H9 (cell line): ENCODE measurements around the gene GALNT17. TPM values are rescaled to one million over a fixed set of nuclear protein-coding genes. Genes with fewer than 3 reads are reported as not detected.

Experiments
- DNase-seq: peaks from one replicate; pipeline ENCODE4 v3.0.0-alpha.2; 2017
- H2AFZ ChIP-seq: one replicate; pipeline ENCODE4 v1.6.1; 2013; ENCODE audit warnings: mild to moderate bottlenecking, low read length, control low read depth, moderate library complexity
- H2AK5ac ChIP-seq: 2 replicates; pipeline ENCODE4 v1.6.1; 2013; ENCODE audit warnings: low read length, control low read depth, mixed read lengths; ENCODE audit not compliant: insufficient read length
- H2BK120ac ChIP-seq: one replicate; pipeline ENCODE4 v1.6.1; 2013; ENCODE audit warnings: low read depth, mild to moderate bottlenecking, low read length, control low read depth, inconsistent platforms; ENCODE audit not compliant: poor library complexity, severe bottlenecking
- H2BK12ac ChIP-seq: 2 replicates; pipeline ENCODE4 v1.6.1; 2013; ENCODE audit warnings: low read length, control low read depth, mixed read lengths, low read depth; ENCODE audit not compliant: insufficient read length
- H2BK15ac ChIP-seq: 2 replicates; pipeline ENCODE4 v1.6.1; 2013; ENCODE audit warnings: low read depth, low read length, control low read depth
- H2BK20ac ChIP-seq: one replicate; pipeline ENCODE4 v1.6.1; 2013; ENCODE audit warnings: low read depth, mild to moderate bottlenecking, low read length, control low read depth, inconsistent platforms; ENCODE audit not compliant: poor library complexity, severe bottlenecking
- H2BK5ac ChIP-seq: 2 replicates; pipeline ENCODE4 v1.6.1; 2013; ENCODE audit warnings: low read length, control low read depth, mixed read lengths; ENCODE audit not compliant: insufficient read length
- H3K14ac ChIP-seq: 2 replicates; pipeline ENCODE4 v1.6.1; 2013; ENCODE audit warnings: low read length, control low read depth; ENCODE audit not compliant: insufficient read depth
- H3K18ac ChIP-seq: 2 replicates; pipeline ENCODE4 v1.6.1; 2013; ENCODE audit warnings: low read depth, mild to moderate bottlenecking, mixed read lengths, low read length, control low read depth; ENCODE audit not compliant: insufficient read length
- H3K23ac ChIP-seq: 2 replicates; pipeline ENCODE4 v1.6.1; 2013; ENCODE audit warnings: low read length, control low read depth, mixed read lengths, low read depth; ENCODE audit not compliant: insufficient read length
- H3K23me2 ChIP-seq: 2 replicates; pipeline ENCODE4 v1.6.1; 2013; ENCODE audit warnings: low read depth, mild to moderate bottlenecking, mixed read lengths, low read length, control low read depth; ENCODE audit not compliant: insufficient read length, poor library complexity, severe bottlenecking
- H3K27ac ChIP-seq: 2 replicates; pipeline ENCODE4 v1.5.1; 2013; ENCODE audit warnings: low read length, control low read depth, mixed read lengths, low read depth; ENCODE audit not compliant: insufficient read length
- H3K27me3 ChIP-seq: 2 replicates; pipeline ENCODE4 v1.6.1; 2013; ENCODE audit warnings: low read length, control low read depth, inconsistent platforms; ENCODE audit not compliant: insufficient read depth
- H3K4ac ChIP-seq: 2 replicates; pipeline ENCODE4 v1.6.1; 2013; ENCODE audit warnings: low read depth, mild to moderate bottlenecking, control low read depth, inconsistent platforms, low read length, moderate library complexity
- H3K4me1 ChIP-seq: 2 replicates; pipeline ENCODE4 v1.6.1; 2013; ENCODE audit warnings: low read length, control low read depth, inconsistent platforms; ENCODE audit not compliant: insufficient read depth
- H3K4me2 ChIP-seq: 2 replicates; pipeline ENCODE4 v1.6.1; 2013; ENCODE audit warnings: low read length, control low read depth, mixed read lengths; ENCODE audit not compliant: insufficient read length, insufficient read depth
- H3K56ac ChIP-seq: 2 replicates; pipeline ENCODE4 v1.6.1; 2013; ENCODE audit warnings: low read depth, mild to moderate bottlenecking, mixed read lengths, low read length, control low read depth; ENCODE audit not compliant: insufficient read length
- H3K79me1 ChIP-seq: 2 replicates; pipeline ENCODE4 v1.6.1; 2013; ENCODE audit warnings: low read depth, mild to moderate bottlenecking, moderate library complexity, low read length, control low read depth, inconsistent platforms; ENCODE audit not compliant: insufficient read depth, poor library complexity, severe bottlenecking
- H3K79me2 ChIP-seq: 2 replicates; pipeline ENCODE4 v1.6.1; 2013; ENCODE audit warnings: low read length, control low read depth, inconsistent platforms; ENCODE audit not compliant: insufficient read depth
- H3K9ac ChIP-seq: 2 replicates; pipeline ENCODE4 v1.6.1; 2013; ENCODE audit warnings: low read length, control low read depth, mixed read lengths; ENCODE audit not compliant: insufficient read length; ENCODE audit errors: extremely low read depth
- H3K9me3 ChIP-seq: one replicate; pipeline ENCODE4 v1.6.1; 2013; ENCODE audit warnings: low read depth, low read length, inconsistent platforms; ENCODE audit not compliant: control insufficient read depth
- H3T11ph ChIP-seq: one replicate; pipeline ENCODE4 v1.6.1; 2013; ENCODE audit warnings: mild to moderate bottlenecking, low read length, control low read depth, inconsistent platforms
- H4K20me1 ChIP-seq: one replicate; pipeline ENCODE4 v1.6.1; 2013; ENCODE audit not compliant: control insufficient read depth, insufficient read length, insufficient read depth
- H4K5ac ChIP-seq: 2 replicates; pipeline ENCODE4 v1.6.1; 2013; ENCODE audit warnings: low read depth, mild to moderate bottlenecking, mixed read lengths, low read length, control low read depth; ENCODE audit not compliant: insufficient read length
- H4K8ac ChIP-seq: replicated peaks from 2 replicates; pipeline ENCODE4 v1.6.1; 2013; ENCODE audit warnings: low read length, control low read depth, mixed read lengths, low read depth; ENCODE audit not compliant: insufficient read length
- H4K91ac ChIP-seq: 2 replicates; pipeline ENCODE4 v1.6.1; 2013; ENCODE audit warnings: low read depth, mild to moderate bottlenecking, moderate library complexity, mixed read lengths, low read length, control low read depth; ENCODE audit not compliant: insufficient read length
- H3K27ac Mint-ChIP-seq, 3 experiments: 2 replicates in 2 of 3; 3 replicates in 1 of 3; pipeline ENCODE4 v1.8.0; 2020 to 2021; ENCODE audit warnings: mixed read lengths in 3 of 3, mild to moderate bottlenecking in 1 of 3, moderate library complexity in 1 of 3
- H3K27me3 Mint-ChIP-seq: 2 replicates; pipeline ENCODE4 v1.8.0; 2021; ENCODE audit warnings: low read depth, mild to moderate bottlenecking, moderate library complexity, mixed read lengths
- H3K36me3 Mint-ChIP-seq, 3 experiments: 2 replicates in 2 of 3; 3 replicates in 1 of 3; pipeline ENCODE4 v1.8.0; 2020 to 2021; ENCODE audit warnings: low read depth in 3 of 3, mixed read lengths in 3 of 3; ENCODE audit not compliant: insufficient read depth in 1 of 3
- H3K4me1 Mint-ChIP-seq, 2 experiments: 2 replicates each; pipeline ENCODE4 v1.8.0; 2020; ENCODE audit warnings: mixed read lengths in 2 of 2
- H3K4me3 Mint-ChIP-seq, 2 experiments: 2 replicates in 1 of 2; 3 replicates in 1 of 2; pipeline ENCODE4 v1.8.0; 2020 to 2021; ENCODE audit warnings: mild to moderate bottlenecking in 2 of 2, mixed read lengths in 2 of 2, moderate library complexity in 1 of 2
- H3K9me3 Mint-ChIP-seq, 2 experiments: 2 replicates in 1 of 2; 3 replicates in 1 of 2; pipeline ENCODE4 v1.8.0; 2020; ENCODE audit warnings: mild to moderate bottlenecking in 2 of 2, mixed read lengths in 2 of 2, moderate library complexity in 1 of 2
- WGBS: extraction: QIAGEN DNeasy Blood & Tissue Kit; methylation state at CpG from one replicate; pipeline ENCODE4 v1.1.7; 2013; ENCODE audit warnings: missing lambda C conversion rate, low lambda C conversion rate, mixed read lengths; ENCODE audit not compliant: insufficient read length; ENCODE audit errors: extremely low coverage; 5-methylcytosine and 5-hydroxymethylcytosine counted together
- total RNA-seq: library from RNA; stranded (reverse); gene quantifications from 2 replicates; pipeline ENCODE4 v1.2.1, GENCODE V29; 2021
- TF ChIP-seq, protein P1 (sequence below): fragments of 200-600 bp; sonication (generic); conservative IDR thresholded peaks from 3 replicates; pipeline ENCODE4 v1.8.0; 2021; ENCODE audit warnings: antibody characterized with exemption, mild to moderate bottlenecking

GALNT17 gene
- total RNA-seq, 1 experiment from 2014 or later = 43.2 TPM

DNA sequence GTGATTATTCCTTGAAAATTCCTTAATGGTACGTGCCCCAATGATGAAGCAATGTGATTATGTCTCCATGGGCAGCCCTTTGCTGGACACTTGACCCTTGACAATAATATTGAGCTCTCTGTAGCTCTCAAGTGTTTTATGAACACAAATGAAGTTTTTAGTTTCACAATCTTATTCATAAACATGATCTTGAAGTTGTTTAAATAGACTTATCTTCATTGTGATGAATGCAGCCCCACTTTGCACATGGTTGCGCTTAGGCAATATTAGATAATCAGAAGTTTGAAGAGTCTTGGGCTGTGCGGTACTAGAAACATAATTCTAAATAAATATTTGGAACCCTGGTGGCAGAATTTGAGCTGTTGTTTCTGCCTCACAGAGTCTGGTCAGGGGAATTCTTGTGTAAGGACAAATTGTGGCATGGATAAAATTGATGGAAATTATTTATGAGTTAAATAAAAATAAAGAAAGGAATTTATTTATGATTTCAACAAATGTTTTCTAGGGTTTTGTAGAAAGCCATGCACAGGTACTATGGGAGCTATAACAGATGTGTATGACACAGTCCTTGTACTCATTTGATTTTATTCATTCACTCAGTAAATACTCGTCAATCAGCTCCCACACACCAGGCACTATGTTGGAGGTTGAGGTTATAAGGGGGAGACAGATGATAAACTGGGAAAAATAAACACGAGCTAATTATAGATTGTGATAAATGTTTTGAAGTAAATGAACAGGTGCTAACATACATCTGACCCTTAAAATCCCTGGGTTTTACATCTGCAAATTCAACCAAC, 217.9 kb downstream of the GALNT17 start:
- H3K79me2 ChIP-seq = peaks cover 6% of the 10 kb centered on the region; the same call in 1 of the 2 replicates
- H3K27ac Mint-ChIP-seq = no peak overlapping the region

More for the DNA sequence above, 217.9 kb downstream of the GALNT17 start:
- Histone ChIP-seq H2AK5ac (no peak overlapping the region), H2AFZ (no peak overlapping the region), H3K23ac (no peak overlapping the region), H2BK20ac (no peak overlapping the region), H3K4me2 (no peak overlapping the region), H3K9ac (no peak overlapping the region), H3K9me3 (peaks cover 3% of the 10 kb centered on the region), H3K56ac (no peak overlapping the region), H4K5ac (no peak overlapping the region), H2BK5ac (no peak overlapping the region), H3K27ac (no peak overlapping the region), H3T11ph (no peak overlapping the region), H3K4ac (no peak overlapping the region), H4K91ac (no peak overlapping the region), H4K8ac (no peak overlapping the region), H3K18ac (no peak overlapping the region), H3K79me1 (peaks cover 4% of the 10 kb centered on the region), H3K27me3 (no peaks in the 10 kb centered on the region), H3K14ac (no peak overlapping the region), H2BK12ac (no peak overlapping the region), H3K4me1 (no peaks in the 10 kb centered on the region; the same call in 1 of the 2 replicates), H3K23me2 (no peaks in the 10 kb centered on the region), H4K20me1 (no peaks in the 10 kb centered on the region), H2BK120ac (no peak overlapping the region), H2BK15ac (no peak overlapping the region)
- Mint-ChIP-seq H3K4me3 (no peak overlapping the region), H3K27me3 (no peaks in the 10 kb centered on the region; the same call in 1 of the 2 replicates), H3K9me3 (peaks cover 27 to 28% of the 10 kb centered on the region in 2 experiments), H3K4me1 (peaks cover 30 to 33% of the 10 kb centered on the region in 2 experiments), H3K36me3 (peaks cover 30 to 39% (median 34%) of the 10 kb centered on the region in 3 experiments)
- TF ChIP-seq, protein P1, sequence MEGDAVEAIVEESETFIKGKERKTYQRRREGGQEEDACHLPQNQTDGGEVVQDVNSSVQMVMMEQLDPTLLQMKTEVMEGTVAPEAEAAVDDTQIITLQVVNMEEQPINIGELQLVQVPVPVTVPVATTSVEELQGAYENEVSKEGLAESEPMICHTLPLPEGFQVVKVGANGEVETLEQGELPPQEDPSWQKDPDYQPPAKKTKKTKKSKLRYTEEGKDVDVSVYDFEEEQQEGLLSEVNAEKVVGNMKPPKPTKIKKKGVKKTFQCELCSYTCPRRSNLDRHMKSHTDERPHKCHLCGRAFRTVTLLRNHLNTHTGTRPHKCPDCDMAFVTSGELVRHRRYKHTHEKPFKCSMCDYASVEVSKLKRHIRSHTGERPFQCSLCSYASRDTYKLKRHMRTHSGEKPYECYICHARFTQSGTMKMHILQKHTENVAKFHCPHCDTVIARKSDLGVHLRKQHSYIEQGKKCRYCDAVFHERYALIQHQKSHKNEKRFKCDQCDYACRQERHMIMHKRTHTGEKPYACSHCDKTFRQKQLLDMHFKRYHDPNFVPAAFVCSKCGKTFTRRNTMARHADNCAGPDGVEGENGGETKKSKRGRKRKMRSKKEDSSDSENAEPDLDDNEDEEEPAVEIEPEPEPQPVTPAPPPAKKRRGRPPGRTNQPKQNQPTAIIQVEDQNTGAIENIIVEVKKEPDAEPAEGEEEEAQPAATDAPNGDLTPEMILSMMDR = no peak
- no peak for DNase-seq
- WGBS = no CpG with 5 or more reads among the region's 5 CpGs
